Activated CD4-positive, alpha-beta T cell treated with anti-CD3 and anti-CD28 coated beads for 4 hours (primary cell): Measurements from ENCODE around the gene TTC27.

ENCODE experiments used
- DNase-seq, 2 donors: peaks; one replicate each; pipeline ENCODE4 v3.0.0-alpha.2; 2020

TTC27 gene

DNA sequence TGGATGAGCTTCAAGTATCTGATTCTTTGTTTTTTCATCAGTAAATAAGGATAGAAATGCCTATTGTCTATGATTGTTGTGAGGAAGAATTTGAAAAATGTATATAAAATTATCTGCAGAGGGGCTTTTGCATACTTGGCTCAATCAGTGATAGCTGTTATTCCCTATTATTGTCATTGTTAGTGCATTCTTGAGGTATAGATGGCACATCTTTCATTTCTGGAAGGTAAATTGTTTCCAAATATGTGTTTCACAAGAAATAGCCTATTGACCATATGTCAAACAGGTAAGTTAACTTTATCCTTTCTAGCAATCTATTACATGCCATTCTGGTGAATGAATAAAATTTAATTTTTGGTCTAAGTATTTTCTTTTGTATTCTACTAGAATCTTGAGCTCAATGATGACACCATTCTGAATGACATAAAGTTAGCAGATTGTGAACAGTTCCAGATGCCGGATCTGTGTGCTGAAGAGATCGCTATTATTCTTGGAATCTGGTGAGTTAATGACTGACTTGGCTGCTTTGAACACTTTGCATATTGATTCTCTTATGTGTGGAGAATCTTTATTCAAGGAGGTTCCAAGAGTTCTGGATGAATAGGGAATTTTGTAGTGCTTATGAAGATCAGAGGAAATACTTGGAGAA is 44.2 kb downstream of the TTC27 start:
- DNase-seq, result no peak

DNA sequence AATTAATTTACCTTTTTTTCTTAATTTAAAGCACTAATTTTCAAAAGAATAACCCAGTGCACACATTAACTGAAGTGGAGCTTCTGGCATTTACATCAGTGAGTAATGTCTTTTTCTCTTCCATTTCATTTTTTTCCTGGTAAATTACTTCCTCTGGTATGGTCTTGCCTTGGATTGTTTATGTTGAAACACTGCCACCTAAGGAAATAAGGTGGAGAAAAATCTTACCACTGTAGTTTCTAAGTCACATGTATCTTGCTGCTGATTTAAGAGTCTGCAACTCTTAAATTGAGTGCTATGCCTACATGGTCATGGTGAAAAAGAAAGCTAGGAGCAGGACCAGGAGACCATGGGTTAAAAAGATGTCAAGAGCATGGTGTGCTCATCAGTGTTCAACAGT is 51.0 kb downstream of the TTC27 start:
- DNase-seq, result no peak

DNA sequence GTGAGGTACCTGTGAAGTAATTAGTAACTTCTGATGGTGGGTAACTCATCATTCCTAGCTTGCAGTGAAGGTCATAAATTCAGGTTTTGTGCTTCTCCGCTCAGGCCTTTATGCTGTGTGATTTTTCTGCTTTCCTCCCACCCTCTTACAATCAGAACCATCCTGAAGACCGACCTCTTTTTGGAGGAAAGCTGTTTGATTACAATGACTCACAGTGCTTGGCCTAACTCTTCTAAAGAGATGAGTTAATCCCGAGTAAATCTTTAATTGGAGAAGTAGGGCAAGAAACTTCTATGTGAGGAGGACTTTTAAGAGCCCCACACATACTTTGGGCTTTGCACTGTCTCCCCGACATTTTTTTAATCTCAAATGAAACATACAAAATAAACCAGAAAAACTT is 53.1 kb downstream of the TTC27 start:
- no peak for DNase-seq

DNA sequence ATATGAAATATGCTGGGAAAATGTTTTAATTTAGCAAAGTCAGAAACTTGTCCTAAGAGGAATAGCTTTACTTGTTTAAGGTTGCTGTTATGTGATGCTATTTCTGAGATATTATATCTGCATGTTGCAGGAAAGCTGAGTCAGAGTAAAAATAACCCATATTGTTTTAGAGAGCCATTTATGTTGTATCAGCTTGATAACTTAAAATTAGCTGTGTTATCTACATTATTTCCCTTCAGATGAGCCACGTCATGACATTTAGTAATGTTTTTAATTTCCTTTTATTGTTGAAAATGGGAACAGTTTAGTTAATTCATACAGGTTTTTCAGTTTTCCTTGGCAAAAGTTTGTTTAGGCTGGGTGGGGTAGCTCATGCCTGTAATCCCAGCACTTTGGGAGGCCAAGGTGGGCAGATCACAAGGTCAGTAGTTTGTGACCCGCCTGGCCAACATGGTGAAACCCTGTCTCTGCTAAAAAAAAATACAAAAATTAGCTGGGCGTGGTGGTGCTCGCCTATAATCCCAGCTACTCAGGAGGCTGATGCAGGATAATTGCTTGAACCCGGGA is 55.8 kb downstream of the TTC27 start:
- DNase-seq, result no peak

DNA sequence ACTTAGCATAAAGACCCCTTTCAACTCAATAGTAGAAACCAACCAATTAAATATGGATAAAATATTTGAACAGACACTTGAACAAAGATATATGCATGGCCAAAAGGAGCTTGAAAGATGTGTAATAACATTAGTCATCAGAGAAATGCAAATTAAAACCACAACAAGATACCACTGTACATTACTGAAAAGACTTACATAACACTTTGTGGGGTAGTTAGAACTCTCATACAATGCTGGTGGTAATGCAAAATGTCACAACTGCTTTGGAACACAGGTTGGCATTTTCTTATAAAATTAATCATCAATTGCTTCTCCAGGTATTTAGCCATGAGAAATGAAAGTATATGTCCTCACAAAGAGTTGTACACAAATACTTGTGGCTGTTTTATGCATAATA is 60.7 kb downstream of the TTC27 start:
- DNase-seq, result no peak

DNA sequence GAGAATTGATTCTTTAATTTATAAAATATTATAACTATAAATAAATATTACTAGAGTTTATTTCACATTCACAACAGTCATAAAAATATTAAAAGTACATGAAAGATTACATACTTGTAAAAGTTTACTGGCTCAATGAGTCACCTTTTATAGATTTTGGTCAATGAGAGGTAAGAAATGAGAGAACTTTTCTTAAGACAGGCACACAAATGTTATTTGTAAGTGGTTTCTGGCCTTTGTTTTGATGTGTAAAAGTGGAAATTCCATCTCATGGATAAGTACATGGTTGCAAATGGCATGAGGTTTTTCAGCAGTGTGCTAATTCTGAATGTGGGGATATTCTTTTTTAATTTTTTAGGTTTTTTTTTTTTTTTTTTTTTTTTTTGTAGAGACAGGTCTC is 63.8 kb downstream of the TTC27 start:
- no peak for DNase-seq

DNA sequence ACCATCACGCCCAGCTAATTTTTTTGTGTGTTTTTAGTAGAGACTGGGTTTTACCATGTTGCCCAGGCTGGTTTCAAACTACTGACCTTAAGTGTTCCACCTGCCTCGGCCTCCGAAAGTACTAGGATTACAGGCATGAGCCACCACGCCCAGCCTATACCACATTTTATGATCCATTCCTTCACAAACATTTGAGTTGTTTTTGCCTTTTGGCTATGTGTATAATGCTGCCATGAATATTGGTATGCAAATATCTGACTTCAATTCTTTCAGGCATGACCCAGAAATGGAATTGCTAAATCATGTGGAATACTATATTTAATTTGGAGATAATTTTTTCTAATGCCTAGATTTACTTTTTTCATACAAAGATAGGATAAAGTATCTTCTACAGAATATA is 68.6 kb downstream of the TTC27 start:
- no peak for DNase-seq

DNA sequence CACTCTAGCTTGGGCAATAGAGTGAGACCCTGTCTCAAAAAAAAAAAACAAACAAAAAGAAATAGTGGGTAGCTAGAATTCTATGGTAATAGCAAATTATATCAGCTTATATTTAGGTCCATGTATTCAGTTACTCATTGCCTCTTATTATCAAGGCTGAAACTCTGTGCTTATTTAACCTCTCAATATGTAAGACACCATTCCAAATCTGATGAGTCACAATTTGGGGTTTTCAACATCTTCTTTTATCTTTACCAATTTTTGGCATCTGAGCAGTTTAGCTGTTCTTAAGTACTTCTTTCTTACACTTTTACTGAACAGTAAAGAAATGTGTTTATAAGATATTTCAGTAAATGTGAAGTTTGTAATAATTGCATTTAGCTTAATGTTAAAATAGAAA is 69.3 kb downstream of the TTC27 start:
- no peak for DNase-seq

DNA sequence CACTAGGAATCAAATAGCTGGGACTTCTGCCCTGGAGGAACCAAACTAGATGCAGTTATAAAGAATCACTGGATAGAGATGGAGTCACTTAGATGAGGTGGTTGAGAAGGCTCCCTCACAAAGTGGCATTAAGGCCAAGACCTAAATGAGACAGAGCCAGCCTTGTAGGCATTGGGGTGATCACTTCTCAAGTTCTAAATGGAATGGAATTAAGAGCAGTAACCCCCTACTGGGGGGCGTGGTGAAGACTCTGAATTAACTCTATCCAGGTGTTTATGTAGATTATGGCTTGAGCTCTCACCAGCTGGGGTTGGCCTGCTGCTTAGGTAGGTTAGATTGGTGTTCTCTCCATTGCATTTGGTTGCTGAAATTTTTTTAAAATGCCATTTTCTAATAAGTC is 71.3 kb downstream of the TTC27 start:
- DNase-seq, result no peak

DNA sequence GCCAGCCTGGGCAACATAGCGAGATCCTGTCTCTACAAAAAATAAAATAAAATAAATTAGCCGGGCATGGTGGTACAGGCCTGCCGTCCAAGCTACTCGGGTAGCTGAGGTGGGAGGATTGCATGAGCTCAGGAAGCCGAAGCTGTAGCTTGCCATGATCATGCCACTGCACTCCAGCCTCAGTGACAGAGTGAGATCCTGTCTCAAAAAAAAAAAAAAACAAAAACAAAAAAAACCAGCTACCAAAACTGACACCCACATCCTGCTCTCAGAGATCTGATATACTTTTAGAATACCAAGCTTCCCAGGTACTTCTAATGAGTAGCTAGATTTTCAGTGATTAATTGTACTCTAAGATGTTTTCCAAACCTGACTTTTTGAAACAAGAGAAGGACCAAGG is 74.0 kb downstream of the TTC27 start:
- no peak for DNase-seq

DNA sequence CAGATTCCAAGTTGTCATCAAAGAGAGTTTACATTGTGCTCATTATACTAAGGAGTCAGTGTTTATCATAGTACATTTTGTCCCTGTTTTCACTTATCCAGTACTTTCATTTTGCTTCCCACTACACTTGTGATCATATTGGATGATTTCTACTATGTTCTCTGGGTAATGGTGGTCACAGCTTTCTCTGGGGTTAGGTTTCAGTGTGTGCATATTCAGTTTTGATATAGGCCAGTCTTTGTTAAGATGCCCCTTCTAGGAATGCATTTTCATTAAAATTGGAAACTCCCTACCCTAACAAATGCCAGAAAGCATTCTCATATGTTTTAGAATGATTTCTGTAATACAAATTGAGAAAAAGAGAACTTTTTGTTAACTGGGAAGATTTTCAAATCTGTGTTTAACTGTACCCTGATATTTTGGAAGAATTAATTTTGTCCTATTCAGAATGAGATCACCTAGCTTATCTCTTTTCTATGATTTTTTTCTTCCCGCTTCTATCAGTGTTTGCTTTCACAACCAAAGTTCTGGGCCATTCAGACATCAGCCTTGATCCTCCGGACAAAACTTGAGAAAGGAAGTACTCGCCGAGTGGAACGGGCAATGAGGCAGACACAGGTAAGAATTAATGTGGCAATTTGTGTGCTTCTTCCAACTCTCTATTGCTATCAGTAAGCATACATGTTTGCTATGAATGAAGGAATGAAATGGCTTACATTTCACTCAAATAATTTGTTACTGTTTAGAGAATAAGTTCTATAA is 74.6 kb downstream of the TTC27 start:
- no peak for DNase-seq

DNA sequence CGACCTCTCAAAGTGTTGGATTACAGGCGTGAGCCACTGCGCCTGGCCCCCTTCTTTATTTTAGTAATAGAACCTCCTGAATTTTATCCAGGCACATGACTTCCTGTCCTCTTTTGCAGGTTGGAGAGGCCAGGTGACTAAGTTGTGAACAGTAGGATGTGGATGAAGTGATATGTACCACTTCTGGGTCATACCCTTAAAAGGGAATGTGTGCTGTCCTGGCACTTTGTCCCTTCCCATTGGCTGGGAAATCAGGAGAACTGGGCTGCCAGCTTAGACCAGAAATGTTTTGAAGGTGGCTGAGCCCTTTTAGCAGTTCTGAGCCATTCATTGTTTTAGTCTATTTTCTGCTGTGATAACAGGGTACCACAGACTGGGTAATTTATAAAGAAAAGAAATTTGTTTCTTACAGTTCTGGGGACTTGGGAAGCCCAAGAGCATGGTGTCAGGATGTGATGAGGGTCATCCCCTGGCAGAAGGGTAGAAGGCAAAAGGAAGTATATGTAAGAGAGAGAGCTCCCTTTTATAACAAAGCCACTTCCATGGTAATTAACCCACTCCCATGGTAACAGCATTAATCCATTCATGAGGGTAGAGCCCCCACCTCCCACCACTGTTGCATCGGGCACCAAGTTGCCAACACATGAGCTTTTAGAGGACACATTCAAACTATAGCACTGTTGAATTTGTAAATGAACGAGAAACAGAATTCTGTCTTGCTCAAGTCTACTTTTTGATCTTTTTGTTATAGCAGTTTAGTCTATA is 79.1 kb downstream of the TTC27 start:
- no peak for DNase-seq

DNA sequence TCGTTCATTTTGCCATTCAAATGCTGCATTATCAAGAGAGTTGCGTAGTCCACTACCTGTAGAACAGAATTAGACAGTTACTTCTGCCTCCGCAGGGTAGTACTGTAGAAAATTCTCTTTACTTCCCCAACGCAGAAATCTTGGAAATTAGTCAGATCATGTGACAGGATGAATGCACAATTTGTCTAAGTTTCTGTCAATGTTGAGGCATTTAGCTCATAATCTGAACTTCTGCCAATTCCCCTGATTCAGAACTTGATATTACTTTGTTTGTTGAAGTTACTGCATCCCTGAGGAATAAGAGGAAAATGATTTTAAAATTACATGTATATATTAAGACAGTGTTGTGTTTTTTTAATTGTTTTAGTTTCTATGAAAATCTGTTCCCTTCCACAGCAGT is 83.4 kb downstream of the TTC27 start:
- DNase-seq, result no peak

DNA sequence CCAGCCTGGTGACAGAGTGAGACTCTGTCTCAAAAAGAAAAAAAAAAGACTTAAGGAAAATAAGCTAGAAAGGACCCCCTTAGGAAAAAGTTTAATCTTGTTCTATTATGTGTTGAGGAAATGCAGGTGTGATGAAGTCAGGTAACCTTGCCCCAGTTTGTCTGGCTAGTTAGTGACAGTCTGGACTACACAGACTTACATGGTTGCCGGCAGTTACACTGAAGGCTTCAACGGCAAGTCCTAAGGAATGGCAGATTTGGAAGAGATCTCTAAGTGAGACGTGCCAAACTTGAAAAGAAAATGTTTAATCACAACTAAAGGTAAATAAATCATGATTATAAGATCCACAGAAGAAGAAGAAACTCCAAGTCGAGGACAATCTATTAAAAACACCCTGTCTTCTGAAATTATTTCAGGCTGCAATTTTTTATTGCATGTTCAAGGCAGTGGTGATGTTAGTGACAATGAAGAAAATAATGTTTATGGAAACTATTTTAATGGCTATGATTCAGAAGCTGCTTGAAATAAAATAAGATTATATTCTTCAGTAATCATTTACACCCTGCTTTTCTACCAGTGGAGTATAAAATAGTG is 84.2 kb downstream of the TTC27 start:
- no peak for DNase-seq

DNA sequence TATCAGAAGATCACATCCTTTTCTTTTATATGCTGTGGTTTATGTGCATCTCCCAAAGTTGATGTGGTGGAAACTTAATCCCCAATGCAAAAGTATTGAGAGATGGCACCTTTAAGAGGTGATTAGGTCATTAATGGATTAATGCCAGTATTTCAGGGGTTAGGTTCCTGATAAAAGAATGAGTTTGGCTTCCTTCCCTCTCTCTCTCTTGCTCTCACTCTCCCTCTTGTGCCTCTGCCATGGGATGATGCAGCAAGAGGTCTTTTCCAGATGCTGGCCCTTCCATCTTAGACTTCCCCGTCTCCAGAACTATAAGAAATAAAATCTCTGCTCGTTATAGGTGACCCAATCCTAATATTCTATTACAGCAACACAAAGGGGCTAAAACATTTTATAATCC is 85.0 kb downstream of the TTC27 start:
- DNase-seq, result no peak

DNA sequence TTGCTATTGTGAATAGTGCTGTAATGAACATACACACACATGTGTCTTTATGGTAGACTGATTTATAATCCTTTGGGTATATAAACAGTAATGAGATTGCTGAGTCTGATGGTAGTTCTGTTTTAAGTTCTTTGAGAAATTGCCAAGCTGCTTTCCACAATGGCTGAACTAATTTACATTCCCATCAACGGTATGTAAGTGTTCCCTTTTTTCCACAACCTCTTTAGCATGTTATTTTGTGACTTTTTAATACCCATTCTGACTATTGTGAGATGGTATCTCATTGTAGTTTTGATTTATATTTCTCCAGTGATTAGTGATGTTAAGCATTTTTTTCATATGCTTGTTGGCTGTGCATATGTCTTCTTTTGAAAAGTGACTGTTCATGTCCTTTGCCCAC is 86.7 kb downstream of the TTC27 start:
- no peak for DNase-seq

DNA sequence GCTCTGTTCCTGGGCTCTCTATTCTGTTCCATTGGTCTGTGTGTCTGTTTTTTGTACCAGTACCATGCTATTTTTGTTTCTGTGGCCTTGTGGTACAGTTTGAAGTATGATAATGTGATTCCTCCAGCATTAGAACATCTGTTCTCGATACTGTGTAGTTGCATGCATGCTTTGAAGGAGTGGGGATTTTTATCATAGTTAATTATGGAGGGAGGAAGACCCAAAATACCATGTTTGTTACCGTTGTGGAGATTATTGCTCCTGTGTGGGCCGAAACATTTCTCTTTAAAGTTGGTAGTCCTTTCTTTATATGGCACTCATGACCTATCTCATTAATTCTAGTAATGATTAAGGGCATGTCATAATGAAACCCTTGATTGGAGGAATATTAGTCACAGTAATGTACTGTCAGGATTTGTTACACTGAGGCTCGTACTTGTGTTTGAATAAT is 87.6 kb downstream of the TTC27 start:
- no peak for DNase-seq

DNA sequence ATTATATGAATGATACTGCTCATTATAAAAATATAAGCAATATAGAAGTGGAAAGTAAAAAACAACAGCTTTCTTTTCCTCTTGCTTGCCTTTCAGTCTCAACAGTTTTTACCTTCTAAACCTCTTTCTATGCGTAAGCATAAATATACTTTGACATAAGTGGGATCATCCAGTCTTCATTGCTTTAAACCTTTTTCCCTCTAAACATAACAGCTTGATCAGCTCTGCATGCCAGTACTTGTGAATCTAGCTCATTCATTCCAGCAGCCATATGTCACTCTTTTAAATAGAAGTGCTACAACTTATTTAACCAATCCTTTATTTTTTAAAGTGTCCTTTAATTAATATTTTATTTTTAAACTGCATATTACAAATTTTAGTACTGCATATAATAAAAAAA is 88.1 kb downstream of the TTC27 start:
- no peak for DNase-seq

DNA sequence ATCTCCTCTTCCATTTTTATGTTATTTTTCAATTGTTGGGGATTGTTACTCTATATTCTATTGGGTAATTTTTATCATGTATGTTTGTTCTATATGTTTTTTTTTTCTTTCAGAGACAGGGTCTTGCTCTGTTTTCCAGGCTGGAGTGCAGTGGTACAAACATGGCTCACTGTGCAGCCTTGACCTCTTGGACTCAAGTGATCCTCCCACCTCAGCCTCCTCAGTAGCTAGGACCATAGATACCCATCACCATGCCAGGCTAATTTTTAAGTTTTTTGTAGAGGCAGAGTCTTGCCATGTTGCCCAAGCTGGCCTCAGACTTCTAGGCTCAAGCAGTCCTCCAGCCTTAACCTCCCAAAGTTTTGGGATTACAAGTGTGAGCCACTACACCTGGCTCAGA is 88.7 kb downstream of the TTC27 start:
- no peak for DNase-seq

DNA sequence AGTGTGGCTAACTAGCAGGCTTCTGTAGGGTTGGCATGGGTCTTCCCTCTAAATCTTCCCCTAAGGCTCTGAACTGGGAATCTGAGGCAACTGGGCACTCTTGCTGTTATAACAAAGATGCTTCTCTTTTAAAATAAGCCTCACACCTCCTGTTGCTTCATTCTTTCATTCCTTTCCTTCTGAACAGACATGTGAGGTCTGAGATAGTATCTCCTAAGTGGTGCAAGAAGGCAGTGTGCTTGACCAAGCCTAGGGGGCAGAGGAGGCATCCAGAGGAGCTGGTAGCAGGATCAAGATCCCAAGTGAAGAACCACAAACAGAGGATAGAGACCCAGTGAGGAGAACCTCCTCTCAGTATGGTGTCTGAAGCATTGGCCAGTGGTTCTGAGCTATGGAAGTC is 90.9 kb downstream of the TTC27 start:
- no peak for DNase-seq

DNA sequence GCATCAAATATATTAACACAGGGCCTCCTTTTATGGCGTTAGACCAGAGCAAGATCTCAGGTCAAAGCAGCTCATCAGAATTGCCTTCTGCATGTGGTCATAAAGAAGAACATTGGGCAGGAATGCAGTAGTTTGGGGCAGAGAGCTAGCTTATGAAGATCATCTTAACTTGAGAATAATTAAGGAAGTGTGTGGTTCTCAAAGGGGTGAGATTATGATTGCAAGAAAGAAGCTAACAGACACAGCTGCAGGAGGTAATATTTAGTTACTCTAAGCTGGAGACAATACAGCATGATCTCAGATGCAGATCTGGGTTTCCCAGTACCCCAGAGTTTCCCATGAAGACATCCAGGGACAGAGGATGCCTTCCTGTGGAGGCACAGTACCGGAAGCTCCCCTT is 91.6 kb downstream of the TTC27 start:
- no peak for DNase-seq

DNA sequence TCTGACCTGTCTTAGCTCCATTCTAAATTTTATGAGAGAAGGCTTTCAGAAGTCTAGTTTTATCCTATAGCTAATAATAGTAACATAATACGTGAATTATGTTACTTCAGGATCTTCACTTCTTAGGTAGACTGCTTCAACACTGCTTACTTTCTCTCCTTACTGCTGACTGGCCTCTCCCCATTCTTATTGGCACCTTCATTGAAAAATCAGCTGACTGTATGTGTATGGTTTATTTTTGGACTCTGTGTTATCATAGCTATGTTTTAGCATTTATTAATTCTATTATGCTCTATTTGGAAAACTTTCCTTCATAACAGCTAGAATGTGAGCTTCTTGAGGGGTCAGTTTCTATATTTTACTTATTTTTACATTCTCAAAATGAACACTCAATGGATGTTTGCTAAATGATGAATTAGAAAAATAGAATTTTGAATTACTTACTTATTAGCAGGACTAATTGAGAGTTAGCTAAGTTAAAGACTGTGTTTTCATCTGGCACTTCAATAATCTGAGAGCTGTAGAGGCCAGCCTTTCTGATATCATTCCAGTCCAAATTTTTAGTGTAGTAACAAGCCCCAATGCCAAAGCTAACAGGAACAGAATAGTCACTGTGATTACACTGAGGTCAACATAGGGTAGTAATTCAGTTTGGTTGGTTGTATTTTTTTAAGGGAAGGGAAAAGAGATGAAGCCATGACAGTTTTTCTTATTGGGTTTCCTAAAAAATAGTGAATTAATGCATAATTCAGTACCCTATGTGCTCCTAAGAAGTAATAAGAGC is 92.3 kb downstream of the TTC27 start:
- no peak for DNase-seq

DNA sequence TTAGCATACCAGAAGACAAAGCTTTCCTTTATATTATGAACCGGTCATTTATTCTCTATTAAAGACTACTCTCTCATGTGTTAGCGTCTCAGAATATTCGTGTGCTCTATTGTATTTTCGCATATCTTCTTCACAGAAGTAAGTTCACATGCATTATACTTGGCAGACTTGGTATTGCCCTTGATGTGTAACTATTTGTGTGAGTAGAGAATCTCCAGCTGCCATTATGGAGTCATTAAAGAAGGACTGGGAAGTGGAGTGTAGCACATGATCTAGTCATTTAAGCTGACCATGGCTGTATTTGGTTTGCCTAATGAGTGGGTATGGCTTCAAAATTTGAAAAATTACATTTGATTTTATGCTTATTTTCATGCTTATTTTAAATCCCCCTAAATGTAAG is 92.9 kb downstream of the TTC27 start:
- no peak for DNase-seq
